Lower lobe of right lung (tissue), 2 donors: Measurements from ENCODE around the gene MED19. TPM values are rescaled to one million over a fixed set of nuclear protein-coding genes. Genes with fewer than 3 reads are reported as not detected.

Experiments
- ATAC-seq, 2 donors: fragments of 200-7000 bp; cut with Tn5 transposase; one replicate each; pipeline ENCODE4 v1.9.1; 2020 to 2022; ENCODE audit warnings: mild to moderate bottlenecking in 2 of 2, moderate library complexity in 2 of 2
- DNase-seq: peaks from one replicate; pipeline ENCODE4 v3.0.0-alpha.2; 2020
- H3K27ac ChIP-seq: fragments of 200-600 bp; one replicate; pipeline ENCODE4 v1.8.0; 2022
- H3K27me3 ChIP-seq: fragments of 200-600 bp; one replicate; pipeline ENCODE4 v1.8.0; 2022; ENCODE audit warnings: low read depth
- H3K36me3 ChIP-seq: fragments of 200-600 bp; one replicate; pipeline ENCODE4 v1.8.0; 2022; ENCODE audit warnings: mild to moderate bottlenecking
- H3K4me1 ChIP-seq: fragments of 200-600 bp; one replicate; pipeline ENCODE4 v1.8.0; 2022
- H3K4me3 ChIP-seq: fragments of 200-600 bp; one replicate; pipeline ENCODE4 v1.8.0; 2022; ENCODE audit warnings: mild to moderate bottlenecking
- H3K9me3 ChIP-seq: fragments of 200-600 bp; one replicate; pipeline ENCODE4 v1.8.0; 2022
- intact Hi-C: fragments of 100-400 bp; cut with DNase I; formaldehyde crosslinking; loops from one replicate; pipeline ENCODE4 v1.11.0; 2022
- total RNA-seq: library from RNA; stranded (reverse); fragmentation: NEBNext Ultra II Directional; extraction: Animal tissue kit (Norgen Biotek cat#: 25700); gene quantifications from one replicate; pipeline ENCODE4 v1.2.1, GENCODE V29; 2021
- TF ChIP-seq, protein P1 (sequence below): fragments of 200-600 bp; IDR thresholded peaks from one replicate; pipeline ENCODE4 v1.8.0; 2022; ENCODE audit warnings: antibody characterized with exemption, mild to moderate bottlenecking
- donor health status: DM: no; HTN: yes; CAD: no; lungs with severe emphysema.

The MED19 gene
- total RNA-seq, 1 donor from 2014 or later = 12.0 TPM

GRCh38 chr11:57679396-57679795 is 32.6 kb downstream of the MED19 start:
- TF ChIP-seq, protein P1, sequence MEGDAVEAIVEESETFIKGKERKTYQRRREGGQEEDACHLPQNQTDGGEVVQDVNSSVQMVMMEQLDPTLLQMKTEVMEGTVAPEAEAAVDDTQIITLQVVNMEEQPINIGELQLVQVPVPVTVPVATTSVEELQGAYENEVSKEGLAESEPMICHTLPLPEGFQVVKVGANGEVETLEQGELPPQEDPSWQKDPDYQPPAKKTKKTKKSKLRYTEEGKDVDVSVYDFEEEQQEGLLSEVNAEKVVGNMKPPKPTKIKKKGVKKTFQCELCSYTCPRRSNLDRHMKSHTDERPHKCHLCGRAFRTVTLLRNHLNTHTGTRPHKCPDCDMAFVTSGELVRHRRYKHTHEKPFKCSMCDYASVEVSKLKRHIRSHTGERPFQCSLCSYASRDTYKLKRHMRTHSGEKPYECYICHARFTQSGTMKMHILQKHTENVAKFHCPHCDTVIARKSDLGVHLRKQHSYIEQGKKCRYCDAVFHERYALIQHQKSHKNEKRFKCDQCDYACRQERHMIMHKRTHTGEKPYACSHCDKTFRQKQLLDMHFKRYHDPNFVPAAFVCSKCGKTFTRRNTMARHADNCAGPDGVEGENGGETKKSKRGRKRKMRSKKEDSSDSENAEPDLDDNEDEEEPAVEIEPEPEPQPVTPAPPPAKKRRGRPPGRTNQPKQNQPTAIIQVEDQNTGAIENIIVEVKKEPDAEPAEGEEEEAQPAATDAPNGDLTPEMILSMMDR = no peak
- Histone ChIP-seq H3K36me3 (peaks cover 88% of the 10 kb centered on the region), H3K27me3 (no peaks in the 10 kb centered on the region), H3K9me3 (no peaks in the 10 kb centered on the region), H3K27ac (no peak overlapping the region), H3K4me3 (no peak overlapping the region), H3K4me1 (peaks cover 27% of the 10 kb centered on the region)
- intact Hi-C loops = no loop called here
- no peak for DNase-seq
- no peak for ATAC-seq

- DNase-seq = no peak
- Histone ChIP-seq H3K9me3 (no peaks in the 10 kb centered on the region), H3K4me3 (no peak overlapping the region), H3K27ac (no peak overlapping the region), H3K36me3 (peaks cover 79% of the 10 kb centered on the region), H3K27me3 (no peaks in the 10 kb centered on the region), H3K4me1 (peaks cover 38% of the 10 kb centered on the region)
- TF ChIP-seq, protein P1 = no peak
- ATAC-seq = peak in 1 of 2 donors; percentile 51
- intact Hi-C loops = no loop called here
Observed at GRCh38 chr11:57675176-57675941, 36.7 kb downstream of the MED19 start.

- H3K9me3 ChIP-seq = no peaks in the 10 kb centered on the region
- H3K27ac ChIP-seq = no peak overlapping the region
- H3K4me3 ChIP-seq = no peak overlapping the region
- H3K4me1 ChIP-seq = peaks cover 45% of the 10 kb centered on the region
- DNase-seq (no peak), ATAC-seq (no peak)
- intact Hi-C loops = no loop called here
- TF ChIP-seq, protein P1 = no peak
- H3K36me3 ChIP-seq = peaks cover 74% of the 10 kb centered on the region
- no peaks in the 10 kb centered on the region for H3K27me3 ChIP-seq
Observed at GRCh38 chr11:57674251-57674650, 37.8 kb downstream of the MED19 start.

DNA sequence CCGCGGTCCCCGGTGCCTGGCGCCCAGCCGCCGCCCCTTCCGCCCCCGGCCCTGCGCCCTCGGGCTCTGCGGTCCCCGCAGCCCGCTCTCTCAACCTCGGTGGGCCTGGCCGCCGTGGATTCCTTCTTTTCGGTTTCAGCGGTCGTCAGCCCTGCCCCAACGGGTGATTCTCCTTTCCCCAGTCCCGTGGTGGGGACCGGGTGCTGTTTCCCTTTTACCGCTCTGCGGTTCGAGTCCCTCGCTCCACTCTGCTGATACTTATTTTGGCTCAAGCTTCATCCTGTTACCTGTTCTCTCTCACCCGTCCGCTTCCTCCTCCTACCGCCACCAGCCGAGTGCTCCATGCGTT is 43.6 kb downstream of the MED19 start:
- DNase-seq = peak; percentile 63
- intact Hi-C loops = no loop called here
- no peaks in the 10 kb centered on the region for H3K9me3 ChIP-seq
- H3K36me3 ChIP-seq = peaks cover 21% of the 10 kb centered on the region
- peak overlapping the region; percentile 91 for H3K4me3 ChIP-seq
- no peaks in the 10 kb centered on the region for H3K27me3 ChIP-seq
- ATAC-seq = peak; percentile 5 to 23
- TF ChIP-seq, protein P1 = no peak
- peaks cover 32% of the 10 kb centered on the region for H3K4me1 ChIP-seq
- H3K27ac ChIP-seq = peak overlapping the region; percentile 98

DNA sequence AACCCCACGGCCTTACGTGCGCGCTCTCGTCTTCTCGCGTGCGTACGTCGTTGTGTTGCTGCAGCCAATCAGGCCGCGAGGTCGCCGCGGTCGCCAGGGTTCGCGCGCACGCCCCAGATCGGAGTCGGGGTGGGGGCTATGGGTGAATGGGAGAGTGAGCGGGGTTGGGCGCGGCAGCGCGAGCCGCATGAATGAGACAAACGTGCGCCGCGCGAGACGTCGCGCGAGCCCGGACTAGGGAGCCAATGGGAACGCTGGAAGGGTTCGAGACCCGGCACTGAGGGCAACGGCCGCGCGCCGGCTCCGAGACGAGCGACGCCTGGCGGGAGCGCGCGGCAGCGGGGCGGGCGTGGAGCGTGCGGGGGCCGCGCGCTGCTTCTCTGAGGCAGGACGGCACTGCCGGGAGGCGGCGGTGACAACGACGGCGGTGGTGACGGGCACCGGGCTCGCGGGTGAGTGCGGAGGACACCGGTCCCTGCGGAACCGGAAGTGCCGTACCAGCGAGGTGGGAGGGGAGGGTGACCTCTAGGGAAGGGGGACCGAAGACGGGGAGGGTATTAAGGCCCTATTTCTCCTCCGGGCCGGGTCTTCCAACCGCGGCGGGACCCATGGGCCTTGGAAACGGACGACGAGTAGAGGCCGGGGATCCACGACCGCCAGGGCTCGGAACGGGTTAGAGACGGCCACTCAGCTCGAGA is 44.1 kb downstream of the MED19 start, which contains the start of gene ZDHHC5:
Gene ZDHHC5, plus strand, starts transcription at position 379 of the 698 bp plus-strand sequence. CDS start 4,977 bp downstream, outside the sequence.
- H3K36me3 ChIP-seq = peaks cover 19% of the 10 kb centered on the region
- peak within 1 kb of the TSS; percentile 91 for H3K4me3 ChIP-seq
- TF ChIP-seq, protein P1 = peak; percentile 55
- intact Hi-C loops = no loop called here
- H3K9me3 ChIP-seq = no peaks in the 10 kb centered on the region
- H3K27me3 ChIP-seq = no peaks in the 10 kb centered on the region
- peak within 1 kb of the TSS; percentile 98 for H3K27ac ChIP-seq
- DNase-seq (peak; percentile 99), ATAC-seq (peak; percentile 95 to 97)
- H3K4me1 ChIP-seq = peaks cover 32% of the 10 kb centered on the region
